DMS53 treated with DMSO at 0.1 percent for 48 hours (cell line): ENCODE measurements around the gene GALNT2.

Experiments
- DNase-seq: peaks from one replicate; lab custom pipeline; 2025; ENCODE audit not compliant: unreplicated experiment; lab: John Stamatoyannopoulos, UW

The GALNT2 gene

DNA sequence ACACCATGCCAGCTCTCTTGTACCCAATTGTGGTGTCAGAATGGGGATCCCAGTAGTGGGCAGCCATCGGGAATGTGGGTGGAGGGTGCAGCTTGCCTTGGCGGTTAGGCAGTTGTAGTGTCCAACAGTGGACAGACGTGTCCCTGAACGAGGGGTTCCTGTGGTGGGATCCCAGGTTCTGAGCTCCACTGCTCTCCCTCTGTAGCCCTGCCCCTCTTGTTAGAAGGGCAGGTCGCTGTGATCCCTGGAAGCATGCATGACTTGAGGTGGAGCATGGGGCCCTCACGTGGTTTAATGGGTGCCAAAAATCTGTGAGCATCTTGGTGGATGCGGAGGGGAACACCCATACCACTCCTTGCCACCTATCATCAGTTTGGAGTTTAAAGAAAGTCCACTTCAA is 4.3 kb downstream of the GALNT2 start:
- no peak for DNase-seq

DNA sequence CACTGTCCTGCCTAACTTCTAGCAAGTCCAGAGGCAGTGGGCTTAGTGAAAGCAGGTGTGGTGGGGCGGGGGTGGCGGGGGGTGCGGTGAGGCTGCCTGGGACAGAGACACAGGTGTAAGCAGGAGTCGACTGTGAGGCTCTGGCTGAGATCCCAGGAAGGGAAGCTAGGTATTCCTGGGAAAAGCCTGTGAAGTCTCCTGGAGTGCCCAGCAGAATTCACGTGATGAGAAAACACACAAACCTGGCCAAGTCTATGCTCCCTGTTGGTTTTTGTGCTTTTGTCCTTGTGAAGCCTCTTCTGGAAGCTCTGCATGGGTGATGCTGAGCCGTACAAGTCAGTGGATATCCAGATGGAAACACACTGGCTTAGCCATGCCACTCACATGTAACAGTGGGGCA is 5.3 kb downstream of the GALNT2 start:
- DNase-seq = no peak

DNA sequence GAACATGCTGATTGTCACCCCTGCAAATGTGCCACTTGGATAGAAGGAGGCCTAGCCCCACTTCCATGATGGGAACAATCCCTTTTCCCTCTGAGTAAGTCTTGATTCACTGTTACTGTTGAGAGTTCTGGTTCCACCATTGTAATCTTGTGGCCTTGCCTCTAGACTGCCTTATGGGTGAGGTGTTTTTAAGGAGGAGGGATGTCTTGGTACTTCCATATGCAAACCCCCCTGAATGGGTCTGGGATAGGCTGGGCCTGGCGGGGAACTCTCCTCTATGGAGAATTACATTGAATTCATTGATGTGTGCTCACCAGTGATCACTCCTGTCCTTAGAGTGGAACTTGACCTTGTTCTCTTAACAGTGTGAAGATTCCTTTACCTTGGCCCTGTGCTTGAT is 5.8 kb downstream of the GALNT2 start:
- DNase-seq = no peak

DNA sequence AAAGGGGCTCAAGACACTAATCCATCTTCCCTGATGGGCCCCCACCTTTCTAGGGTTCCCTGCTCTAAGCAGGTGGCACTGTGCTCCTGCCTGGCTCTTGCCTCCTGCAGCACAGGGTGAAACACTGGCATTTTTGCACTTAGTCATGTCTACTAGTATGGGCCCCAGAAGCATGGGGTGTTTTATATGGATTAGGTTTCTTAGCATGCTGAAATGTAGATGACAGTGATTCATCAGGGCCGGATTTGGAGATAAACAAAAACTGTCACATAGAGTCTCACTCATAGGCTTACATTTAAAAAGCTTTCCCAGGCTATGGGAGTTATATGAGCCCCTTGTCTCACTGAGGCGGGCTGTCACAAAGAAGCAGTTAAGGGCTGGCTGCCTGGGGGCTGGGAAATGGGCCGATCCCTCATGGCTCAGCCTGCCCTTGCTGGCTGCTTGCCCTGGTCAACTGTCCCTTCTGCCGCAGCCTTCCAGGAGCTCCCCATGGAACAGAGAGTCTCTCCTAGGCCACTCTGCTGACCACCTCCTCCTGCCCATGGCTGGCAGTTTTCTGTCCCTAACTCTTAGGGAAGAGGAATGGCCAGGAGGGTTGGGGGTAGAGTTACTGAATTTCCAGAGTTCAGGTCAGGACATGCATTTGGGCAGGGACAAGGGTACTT is 6.5 kb downstream of the GALNT2 start:
- no peak for DNase-seq

DNA sequence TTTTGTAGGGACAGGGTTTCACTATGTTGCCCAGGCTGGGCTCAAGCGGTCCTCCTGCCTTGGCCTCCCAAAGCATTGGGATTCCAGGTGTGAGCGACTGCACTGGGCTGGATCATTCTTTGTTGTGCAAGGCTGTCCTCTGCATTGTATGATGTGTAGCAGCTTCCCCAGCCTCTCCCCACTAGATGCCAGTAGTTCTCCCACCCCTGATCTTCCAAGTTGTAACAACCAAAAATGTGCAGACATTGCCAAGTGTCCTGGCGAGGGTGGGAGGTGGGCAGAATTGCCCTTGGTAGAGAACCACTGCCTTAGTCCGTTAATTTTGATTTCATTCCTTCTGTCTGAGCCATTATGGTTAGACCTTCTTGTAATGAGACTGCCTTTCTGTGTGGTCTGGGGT is 7.2 kb downstream of the GALNT2 start:
- no peak for DNase-seq

DNA sequence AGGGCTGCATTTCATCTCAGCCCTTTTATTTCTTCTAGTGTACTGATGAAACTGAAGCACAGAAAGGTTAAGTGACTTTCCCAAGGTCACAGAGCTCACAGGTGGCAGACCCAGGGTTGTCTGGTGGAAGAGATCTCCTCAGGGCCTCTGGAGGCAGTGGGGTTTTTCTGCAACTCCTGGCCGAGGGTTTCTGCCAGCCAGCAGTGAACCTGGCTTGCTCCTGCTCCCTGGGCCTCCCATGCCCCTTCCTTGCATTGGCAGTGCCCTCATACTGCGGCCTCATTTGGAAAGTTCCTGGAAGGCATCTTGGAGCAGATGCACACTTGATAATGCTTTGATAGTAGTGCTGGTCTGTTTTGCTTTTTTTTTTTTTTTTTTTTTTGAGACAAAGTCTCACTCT is 7.7 kb downstream of the GALNT2 start:
- no peak for DNase-seq

DNA sequence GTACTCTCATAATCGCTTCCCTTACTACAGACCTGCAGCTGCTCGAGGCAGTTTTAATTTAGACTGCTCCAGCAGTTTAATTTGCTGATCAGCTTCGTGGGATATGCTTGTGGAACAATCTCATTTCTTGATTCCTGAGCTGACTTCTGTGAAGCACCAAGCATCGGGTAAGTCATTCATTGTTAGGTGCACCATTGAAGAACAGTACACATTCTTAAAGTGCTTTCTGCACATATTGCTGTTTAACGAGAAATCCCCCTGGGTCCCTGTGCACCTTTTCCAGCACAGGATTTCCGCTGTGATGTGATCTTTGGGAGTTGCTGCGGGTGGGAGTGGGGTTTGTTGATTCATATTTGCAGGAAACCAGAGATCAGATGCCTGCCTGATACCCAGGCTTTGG is 9.1 kb downstream of the GALNT2 start:
- DNase-seq = no peak

DNA sequence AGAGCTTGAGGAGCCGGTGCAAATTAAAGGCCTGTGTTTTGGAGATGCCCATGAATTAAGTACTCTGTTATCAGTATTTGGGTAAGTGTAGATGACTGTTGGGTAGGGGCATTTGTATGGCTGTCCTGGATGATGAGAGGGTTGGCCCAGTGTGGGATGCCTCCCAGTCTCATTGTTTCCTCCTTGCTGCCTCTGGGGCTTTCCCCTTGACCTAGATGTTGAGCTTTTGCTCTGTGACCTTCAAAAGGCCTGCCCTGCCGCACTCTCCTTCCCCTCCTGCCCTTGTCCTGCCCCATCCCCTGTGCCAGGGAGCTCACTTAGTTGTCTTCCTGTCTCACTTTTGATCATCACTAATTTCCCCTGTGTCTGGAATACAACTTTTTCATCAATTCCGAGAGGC is 10.0 kb downstream of the GALNT2 start:
- no peak for DNase-seq

DNA sequence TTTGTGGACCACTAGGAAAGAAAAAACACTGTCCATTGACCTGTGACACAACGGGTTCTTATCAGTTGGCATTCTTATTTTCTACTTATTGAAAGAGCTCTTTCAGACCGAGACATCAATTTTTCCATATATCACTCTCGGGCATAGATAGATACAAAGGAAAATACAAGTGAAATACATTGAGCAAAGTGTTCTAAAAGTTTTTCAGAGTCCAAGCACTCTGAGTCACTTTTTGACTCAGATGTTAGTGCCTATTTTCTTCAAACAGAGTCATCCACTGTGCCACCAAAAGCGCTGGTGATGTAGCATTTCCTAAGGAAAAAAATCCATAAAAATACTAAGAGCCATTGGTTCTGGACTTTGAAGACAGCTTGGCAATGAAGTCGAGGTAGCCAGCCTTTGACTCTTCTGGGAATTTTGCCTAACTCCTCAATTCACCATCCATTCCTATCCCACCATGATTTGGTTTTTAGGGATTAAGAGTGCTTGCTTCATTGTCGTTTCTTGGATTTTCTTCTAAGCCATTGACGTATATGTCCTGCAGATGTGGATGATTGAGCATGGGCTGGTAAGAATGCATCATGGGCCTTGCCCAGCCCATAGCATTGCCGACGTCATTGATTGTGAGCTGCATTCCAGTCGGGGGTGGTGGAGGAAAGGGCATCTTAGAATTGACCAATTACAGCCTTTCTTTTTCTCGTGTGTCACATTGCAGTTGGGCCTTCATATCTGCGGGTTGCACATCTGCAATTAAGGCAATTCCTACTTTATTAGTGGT is 10.6 kb downstream of the GALNT2 start:
- DNase-seq = no peak

DNA sequence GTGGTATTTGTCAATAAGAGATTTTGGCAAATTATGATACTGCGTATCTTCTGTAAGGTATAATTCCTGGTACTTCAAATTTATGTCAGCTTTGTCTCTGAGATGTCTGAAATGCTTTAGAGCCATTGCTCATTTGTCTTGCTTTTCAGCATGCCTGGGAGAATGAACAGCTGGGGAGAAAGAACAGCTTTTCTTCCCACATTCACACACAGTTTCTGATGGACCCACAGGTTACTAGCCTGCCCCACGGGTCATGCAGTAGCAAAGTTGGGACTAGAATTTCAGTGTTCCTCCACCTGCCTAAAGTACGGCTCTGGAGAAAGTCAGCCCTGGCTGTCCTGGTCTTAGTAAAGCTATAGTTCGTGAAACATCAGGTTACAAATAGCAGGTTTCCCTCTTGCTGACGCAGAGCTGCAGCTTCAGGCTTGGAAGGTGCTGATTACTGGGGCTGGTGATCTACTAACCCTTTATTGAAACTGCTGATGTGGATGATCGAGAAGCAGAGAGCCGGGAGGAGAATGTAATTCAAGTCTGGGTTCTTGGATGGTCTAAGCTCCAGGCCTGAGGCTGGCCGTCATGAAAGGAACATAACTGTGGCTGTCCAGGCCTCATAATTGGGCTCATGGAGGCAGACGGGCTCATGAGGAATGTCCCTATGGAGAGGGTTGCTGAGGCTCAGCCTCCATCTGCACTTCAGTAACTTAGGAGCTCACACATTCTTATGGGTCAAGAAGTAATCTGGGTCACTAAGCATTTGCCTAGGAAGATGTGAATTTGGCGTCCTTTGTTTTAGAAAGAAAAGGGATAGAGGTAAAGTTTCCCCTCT is 12.4 kb downstream of the GALNT2 start:
- DNase-seq = no peak

DNA sequence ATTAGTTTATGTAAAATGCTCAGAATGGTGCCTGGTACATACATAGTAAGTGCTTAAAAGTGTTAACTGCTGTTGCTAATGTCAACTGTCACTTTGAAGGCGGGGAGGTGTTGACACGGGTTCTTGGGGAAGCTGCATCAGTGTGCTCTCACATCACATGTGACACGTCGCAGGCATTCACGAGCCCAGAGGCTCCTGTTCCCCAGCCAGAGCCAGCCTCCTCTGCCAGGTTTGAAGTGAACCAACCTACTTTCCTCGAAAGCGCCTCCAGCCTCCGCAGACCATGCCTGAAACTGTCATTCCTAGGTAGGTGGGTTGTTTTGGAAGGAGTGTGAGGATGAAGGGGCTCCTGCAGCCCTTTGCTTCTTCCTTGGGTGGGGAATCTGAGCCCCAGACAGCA is 13.8 kb downstream of the GALNT2 start:
- no peak for DNase-seq

DNA sequence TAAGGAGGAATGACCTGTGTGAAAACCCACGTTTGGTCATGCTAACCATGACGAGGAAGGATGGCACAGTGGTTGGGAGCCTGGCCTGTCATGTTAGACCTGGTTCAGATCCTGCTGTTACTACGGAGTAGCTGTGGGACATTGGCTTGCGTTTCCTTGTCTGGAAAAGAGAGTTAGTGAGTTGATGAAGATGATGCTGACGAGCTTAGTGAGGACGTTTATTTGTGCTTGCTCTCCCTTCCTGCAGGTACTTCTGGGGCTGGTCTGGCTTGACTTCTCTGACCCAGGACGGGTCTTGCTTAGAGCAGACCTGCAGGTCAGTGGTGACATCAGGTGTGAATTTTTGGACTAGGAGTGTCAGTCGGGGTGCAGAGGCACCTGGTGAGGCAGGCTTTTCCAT is 14.7 kb downstream of the GALNT2 start:
- DNase-seq = no peak

DNA sequence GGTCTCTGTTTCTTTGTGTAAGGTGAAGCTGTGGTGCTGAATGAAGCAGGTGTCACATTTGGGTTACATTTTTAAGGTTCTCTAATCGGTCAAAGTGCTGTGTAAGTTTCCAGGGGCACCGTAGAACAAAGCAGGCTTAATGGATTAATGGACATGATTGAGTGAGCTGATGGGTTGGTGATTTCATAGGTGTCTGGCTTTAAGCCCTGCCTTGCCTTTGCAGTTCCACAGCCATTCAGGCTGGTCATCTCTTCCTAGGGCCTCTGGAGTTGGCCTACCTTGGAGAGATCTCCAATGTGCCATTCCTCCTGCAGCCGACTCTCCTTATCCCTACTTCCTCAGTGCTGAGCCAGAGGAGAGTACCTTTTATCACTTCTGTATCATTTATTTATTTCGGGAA is 15.2 kb downstream of the GALNT2 start:
- no peak for DNase-seq

DNA sequence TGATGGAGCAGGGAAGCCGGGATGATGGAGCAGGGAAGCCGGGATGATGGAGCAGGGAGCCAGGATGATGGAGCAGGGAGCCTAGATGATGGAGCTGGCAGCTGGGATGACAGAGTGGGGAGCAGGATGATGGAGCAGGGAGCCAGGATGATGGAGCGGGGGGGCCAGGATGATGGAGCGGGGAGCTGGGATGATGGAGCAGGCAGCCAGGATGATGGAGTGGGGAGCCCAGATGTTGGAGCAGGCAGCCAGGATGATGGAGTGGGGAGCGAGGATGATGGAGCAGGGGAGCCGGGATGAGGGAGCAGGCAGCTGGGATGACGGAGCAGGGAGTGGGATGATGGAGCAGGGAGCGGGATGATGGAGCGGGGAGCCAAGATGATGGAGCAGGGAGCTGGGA is 16.0 kb downstream of the GALNT2 start:
- DNase-seq = no peak

DNA sequence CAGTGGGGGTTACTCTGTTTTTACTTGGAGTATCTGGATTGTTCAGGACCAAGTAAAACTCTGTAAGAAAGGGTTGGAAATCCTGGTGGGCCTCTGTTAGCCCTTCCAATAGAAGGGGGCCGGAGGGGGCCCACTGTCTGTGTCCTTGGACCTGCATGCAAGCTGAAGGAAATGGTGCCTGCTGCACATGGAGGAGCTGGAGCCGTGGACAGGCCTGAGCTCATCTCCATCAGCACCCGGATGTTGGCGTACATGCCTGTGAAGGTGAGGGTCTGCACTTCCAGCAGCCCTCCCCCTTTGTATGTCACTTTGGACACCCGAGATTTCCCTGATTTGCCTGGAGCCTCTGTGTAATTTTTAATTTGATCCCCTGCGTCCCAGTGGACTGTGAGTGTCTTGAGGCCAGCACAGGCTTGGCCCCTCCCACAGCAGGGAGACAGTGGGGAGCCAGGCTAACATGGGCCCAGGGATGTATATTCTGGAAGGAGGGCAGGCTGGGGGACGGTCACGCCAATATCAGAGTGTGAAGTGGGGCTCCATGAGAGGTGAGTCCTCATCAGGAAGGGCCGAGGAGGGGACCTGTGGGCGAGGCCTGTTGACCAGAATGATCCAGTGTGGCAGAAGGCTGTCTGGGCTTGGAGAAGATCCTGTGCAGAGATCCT is 16.8 kb downstream of the GALNT2 start:
- DNase-seq = no peak

DNA sequence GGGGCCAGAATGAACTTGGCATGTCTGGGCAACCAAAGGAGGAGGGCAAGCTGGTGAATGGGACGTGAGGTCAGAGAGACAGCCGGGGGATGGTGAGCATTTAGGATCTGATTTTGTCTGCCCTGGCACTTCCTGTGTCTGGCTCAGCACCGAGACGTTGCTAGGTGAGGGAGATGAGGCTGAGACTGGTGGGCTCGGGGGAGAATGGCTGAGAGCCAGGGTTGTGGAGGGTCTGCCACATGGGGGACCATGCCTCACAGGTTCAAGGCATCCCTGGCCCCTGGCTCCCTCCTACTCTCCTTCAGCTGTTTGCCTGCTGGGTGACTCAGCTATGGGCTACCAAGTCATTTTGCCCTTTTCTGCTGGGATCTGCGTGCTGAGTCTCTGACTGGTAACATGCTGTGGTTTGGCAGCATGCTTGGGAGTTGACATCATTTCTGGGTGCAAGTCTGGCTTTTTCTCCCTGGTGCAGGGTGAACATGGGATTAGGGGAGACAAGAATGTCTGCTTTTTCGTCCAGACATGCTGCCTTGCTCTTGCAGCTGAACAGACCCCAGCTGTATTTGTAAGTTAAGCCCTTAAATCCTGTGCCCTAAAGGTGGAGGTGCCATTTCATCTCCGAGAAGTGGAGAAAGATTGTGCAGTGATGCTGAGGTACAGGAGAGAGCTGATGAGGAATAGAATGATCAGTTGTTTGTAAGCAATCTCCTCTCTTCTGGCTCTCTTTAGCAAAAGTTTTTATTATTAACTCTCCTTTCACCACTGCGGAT is 17.6 kb downstream of the GALNT2 start:
- no peak for DNase-seq

DNA sequence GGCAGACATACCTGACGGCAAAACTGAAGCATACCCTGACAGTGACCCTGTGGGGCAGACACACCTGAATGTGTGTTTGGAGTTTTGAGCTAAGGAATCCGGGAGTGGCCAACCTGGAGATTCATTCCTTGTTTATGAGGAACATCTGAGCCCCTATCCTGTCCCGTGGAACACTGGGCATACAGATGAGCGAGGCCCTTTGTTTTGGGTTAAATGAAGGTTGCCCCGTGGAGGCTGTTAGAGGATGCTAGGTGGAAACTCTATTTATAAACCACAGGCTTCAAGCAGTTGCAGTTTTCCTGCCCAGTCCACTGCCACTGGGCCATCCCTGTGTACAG is 18.1 kb downstream of the GALNT2 start:
- DNase-seq = no peak

DNA sequence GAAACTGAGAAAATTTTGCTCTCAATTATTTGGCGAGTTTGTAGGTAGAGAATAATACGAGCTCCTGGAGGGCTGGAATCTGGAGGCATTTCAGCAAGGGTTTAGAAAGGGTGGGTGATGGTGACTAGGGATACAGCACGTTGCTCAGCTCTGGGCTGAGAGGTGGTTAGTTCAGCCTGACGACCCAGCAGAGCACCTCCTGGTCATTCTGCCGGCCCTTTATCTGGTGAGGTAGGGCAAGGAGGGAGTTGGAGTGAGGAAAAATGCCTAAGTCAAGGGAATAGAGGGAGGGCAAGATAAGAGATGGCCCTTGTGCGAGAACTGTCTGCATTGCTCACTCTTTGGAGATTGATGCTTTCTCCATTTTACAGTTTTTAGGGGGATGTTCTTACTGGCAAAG is 19.1 kb downstream of the GALNT2 start:
- DNase-seq = no peak

DNA sequence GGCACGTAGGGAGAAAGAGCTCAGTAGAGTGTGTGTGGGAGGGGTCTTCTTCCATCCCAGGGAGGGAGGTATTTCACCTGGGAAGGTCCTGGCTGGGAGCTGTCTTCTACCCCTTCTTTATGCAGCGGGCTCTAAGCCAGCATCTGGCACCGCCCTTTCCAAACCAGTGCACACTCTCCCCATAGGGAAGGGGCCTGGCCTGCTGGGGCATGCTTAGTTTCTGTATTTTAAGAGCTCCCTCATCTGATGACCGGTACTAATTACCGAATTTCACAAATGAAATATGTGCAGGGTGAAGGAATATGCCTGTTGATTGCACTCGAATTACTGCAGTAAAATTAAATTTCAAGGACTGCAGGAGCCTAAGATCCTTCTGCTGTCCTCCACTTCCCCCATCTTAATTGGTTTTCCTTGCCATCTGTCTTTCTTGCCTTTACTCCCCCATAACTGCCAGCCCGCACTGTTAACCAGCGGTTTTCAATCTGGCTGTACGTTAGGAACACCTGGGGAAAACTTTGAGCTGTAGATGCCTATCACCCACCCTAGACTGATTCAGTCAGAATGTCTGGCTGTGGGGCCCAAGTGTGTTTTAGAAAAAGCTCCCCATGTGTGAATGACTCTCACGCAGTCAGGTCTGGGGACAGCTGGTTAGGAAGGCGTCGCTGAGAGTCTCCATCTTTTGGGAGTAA is 20.1 kb downstream of the GALNT2 start:
- DNase-seq = no peak

DNA sequence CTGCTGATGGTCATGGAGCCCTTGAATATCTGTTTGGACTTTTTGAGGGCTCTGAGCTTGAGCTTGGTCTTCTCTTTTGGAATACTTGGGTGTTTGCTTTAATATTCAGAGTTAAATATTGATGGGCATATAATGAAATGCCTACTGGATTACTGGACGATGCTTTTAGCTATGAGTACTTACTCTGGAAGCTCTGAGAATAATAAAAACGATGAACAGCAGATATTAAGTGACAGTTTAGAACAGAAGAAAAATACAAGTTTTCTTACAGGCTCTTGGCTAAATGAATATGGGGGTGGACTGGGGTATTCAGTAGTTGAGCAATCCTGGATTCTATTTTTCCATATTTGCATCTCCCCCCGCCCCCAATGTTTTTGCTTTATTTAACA is 20.7 kb downstream of the GALNT2 start:
- DNase-seq = no peak
